ENCODE results near the gene HLX. TPM values are rescaled to one million over a fixed set of nuclear protein-coding genes. Genes with fewer than 3 reads are reported as not detected.

The HLX gene
- total RNA-seq, 1 donor from 2014 or later = 5.0 TPM

DNA sequence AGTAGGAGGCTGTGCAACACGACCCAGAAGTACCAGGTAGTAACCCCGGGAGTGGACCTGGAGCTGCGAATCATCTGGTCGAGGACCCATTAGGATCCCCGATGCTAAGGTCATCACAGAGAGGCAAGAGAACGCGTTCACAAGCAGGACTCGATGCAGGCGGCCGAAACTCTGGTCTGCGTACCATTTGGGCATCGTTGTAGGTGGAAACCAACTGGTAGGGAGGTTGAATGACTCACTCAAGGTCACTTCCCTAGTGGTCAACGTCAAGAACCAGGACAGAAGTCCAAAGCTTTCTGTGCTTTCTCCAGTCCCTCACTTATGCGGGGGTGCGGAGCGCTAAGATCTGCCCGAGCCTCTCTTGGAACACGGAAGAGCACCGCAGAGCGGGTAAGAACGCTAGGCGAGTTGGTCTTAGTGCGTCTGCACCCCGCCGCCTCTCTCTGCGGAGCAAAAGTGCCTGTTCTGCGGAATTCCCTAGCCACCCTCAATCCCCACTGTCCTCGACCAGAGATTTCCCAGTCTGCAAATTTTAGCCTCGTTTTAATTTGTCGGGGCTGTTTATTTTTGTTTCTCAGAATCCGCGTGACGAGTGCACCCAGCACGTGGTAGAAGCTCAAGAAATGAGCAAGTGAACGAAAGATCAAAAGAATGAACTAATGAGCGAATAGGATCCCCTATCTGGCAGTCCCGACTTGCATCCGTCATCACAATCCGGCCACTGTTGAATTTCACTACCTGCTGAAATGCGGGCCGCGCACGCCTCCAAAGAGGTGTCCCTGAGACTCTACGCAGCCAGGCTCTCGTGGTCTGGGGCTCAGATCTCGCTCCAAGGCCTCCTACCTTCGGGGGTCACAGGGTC lies 12.2 kb downstream of the HLX start:
- intact Hi-C loops (cut with DNase I) = loop anchor here (10.0 kb wide), 1 partner anchor 93 kb away; no protein-coding TSS in a partner anchor

DNA sequence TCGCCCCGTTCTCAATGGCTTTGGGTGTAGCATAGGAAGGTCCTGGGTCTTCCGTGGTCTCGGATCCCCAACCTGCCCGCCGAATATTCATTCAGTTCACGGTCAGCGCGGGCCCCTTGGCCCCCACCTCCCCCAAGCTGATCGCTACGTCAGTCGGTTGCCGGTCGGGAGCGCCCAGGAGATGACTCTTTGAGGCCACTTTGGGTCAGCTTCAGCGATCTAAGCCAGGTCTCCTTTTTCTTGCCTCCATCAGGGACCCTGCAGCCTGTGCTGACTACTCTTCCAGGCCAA lies 12.8 kb downstream of the HLX start:
- ATAC-seq (no peak), DNase-seq (ENCODE audit: missing footprints) (no peak)
- intact Hi-C loops (cut with DNase I) = loop anchor here (10.0 kb wide), 1 partner anchor 93 kb away; no protein-coding TSS in a partner anchor

More for the DNA sequence above, 12.2 kb downstream of the HLX start:
- DNase-seq (ENCODE audit: missing footprints) (peak; percentile 64), ATAC-seq (no peak)

DNA sequence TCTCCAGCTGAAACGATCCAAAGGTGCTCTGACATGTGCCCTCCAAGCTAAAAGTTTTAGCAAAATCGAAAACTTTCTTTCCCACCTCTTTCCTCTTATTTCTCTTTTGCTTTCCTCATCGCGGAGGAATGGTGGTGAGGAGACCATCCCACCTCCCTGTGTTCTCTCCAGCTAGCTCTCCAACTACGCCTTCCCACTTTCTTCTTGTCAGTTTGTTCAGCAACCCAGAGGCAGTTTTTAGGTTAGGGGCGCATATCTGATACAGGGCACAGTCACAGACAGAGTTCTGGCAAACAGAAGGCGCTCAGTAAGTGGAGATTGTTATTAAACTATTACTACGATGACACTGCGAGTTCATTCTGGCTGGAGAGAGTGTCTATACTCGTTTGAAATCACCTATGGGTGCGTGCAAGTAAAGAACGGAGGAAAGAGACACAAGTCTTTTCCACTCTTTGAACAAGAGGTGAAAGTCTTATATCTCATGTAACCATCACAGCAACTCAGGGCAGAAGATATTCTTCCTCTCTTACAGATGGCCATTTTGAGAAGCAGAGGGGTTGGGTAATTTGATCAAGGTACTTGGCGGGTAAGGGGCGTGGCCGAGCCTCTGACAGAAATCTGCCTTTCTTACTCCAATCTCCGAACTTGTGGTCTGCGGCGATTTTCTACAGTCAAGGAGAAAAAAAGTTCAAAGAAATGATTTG lies 13.9 kb downstream of the HLX start:
- intact Hi-C loops (cut with DNase I) = loop anchor here (10.0 kb wide), 1 partner anchor 92 kb away; no protein-coding TSS in a partner anchor
- DNase-seq (ENCODE audit: missing footprints) = no peak
- ATAC-seq = no peak

DNA sequence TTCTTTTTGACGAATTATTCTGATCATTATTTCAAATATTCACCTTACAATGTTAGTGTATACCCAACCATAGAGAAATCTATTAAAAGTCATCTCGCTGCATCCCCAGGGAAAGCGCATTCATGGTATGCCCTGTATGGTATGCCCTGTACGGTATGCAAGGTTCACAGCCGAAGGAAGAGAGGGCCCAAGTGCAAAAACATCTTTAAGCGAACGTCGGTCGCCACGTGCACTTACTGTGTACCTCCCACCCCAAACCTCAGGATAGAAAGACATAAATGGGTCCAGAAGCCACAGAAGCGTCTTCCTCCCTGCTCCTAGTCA lies 14.4 kb downstream of the HLX start:
- ATAC-seq (no peak), DNase-seq (ENCODE audit: missing footprints) (no peak)
- intact Hi-C loops (cut with DNase I) = loop anchor here (10.0 kb wide), 1 partner anchor 91 kb away; no protein-coding TSS in a partner anchor

DNA sequence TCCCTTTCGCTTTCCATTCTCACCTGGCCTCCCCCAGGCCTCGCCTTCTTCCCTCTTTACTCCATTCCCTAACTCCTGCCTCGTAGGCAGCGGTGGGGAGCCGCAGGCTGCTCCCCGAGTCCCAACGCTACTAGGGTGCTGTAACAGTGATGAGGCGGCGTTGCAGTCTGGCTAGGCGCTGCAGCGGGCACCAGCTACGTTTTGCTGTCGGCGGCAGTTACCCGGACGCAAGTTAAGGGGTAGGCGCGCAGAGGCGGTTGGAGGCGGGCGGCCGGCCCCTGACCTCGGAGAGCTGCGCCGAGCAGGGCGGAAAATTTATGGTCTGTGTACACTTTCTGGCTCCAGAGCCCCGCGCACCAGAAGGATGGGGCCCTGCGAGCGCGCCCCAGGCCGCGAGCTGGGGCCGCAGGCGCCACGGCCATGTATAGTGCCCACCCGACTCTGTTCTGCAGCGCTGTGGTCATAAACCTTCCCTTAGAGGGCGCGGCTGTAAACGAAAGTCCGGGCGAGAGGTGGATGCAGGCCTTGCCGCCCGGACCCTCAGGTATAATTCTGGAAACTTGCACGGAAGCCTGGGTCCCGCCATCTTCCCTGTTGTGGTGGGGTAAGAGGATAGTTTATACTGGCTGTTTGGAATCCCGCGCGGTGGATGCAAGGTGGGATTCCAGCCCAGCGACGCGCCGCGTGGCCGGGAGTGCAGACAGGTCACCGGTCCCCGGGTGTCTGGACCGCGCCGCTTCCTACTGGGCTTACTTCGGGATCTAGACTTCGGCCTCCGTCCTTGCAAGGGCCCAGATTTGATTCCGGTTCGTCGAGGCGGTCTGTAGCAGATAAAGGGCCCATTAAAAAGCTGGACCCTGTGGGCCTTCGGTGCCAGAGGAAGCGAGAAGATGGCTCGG lies 15.0 kb downstream of the HLX start:
- intact Hi-C loops (cut with DNase I) = loop anchor here (10.0 kb wide), 1 partner anchor 91 kb away; no protein-coding TSS in a partner anchor
- ATAC-seq (peak; percentile 50), DNase-seq (ENCODE audit: missing footprints) (peak; percentile 68)

DNA sequence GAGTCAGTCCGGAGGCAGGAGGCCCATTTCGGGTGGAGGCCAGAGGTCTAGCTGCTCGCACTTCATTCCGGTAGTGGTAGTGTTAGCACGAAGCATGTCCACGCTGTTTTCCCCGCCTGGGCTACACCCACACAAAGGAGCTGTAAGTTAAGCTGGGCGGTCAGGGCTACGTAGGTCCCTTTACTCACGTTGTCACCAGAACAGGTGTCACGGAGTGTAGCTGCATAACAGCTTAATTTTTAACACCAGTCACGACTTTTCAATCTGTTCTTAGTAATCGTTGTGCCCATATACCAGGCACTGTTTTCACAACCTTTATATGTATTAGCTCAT lies 15.6 kb downstream of the HLX start:
- intact Hi-C loops (cut with DNase I) = loop anchor here (10.0 kb wide), 1 partner anchor 90 kb away; no protein-coding TSS in a partner anchor
- DNase-seq (ENCODE audit: missing footprints) = no peak
- ATAC-seq = no peak

DNA sequence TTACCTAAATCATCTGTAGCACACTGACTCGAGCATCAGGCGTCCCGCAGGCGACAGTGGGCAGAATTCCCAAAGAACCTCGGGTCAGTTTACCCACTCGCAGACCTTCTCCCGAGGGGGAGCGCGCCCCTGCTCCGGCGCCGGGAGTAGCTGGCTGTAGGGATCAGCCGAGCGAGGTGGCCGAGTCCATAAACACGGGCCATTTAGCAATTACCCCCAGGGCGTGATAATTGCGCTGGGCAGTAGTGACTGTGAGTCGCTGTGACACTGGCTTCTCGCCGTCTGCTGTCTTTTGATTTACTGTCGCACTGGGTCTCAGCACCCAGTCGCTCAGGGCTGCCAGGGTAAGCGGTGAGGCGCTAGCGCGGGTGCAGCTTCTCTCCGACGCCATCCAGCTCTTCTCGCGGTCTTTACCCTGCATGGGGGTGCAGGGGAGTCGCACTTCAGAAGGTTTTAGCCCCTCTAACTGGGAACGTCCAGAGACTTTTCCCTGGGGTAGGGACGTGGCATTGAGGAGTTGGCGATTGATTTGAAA lies 16.2 kb downstream of the HLX start:
- intact Hi-C loops (cut with DNase I) = loop anchor here (10.0 kb wide), 1 partner anchor 89 kb away; no protein-coding TSS in a partner anchor
- no peak for ATAC-seq

DNA sequence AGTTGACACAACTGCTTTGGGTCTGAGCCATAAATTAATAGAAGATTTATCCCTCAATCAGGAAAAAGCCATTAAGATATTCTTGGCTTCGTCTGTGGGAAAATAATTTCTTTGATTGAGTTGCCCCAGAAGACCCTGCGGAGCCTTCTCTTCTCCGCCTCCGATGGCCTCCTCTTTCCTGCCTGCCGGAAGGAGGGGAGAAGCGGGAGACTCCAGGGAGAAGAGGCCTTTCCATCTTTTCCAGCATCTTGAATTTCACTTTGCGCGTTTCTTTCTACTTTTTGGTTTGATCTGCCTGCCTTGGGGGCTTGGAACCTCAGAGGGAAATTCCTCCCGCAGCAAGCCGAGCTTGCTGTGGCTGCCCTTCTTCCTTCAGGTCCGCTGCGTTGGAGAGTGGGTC lies 16.8 kb downstream of the HLX start:
- ATAC-seq (no peak), DNase-seq (ENCODE audit: missing footprints) (no peak)
- intact Hi-C loops (cut with DNase I) = loop anchor here (10.0 kb wide), 1 partner anchor 89 kb away; no protein-coding TSS in a partner anchor

More for the DNA sequence above, 16.2 kb downstream of the HLX start:
- no peak for DNase-seq (ENCODE audit: missing footprints)

DNA sequence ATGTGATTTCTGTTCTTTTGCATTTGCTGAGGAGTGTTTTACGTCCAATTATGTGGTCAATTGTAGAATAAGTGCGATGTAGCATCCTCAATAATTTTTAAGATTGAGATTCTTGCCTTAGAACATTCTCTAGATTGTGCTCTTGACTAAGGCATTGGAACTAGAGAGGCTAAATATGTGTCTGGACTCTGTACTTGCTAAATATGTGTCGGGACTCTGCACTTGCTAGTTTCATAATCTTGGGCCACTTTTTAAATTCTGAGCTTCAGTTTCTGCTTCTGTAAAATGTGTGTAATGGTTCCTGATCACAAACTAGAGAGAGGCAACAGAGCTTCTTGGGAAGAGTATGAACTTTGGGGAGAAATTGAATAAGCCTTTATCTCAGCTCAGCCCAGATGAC lies 21.6 kb downstream of the HLX start:
- DNase-seq (ENCODE audit: missing footprints) (no peak), ATAC-seq (no peak)
- intact Hi-C loops (cut with DNase I) = loop anchor here (10.0 kb wide), 1 partner anchor 534 kb away; no protein-coding TSS in a partner anchor

DNA sequence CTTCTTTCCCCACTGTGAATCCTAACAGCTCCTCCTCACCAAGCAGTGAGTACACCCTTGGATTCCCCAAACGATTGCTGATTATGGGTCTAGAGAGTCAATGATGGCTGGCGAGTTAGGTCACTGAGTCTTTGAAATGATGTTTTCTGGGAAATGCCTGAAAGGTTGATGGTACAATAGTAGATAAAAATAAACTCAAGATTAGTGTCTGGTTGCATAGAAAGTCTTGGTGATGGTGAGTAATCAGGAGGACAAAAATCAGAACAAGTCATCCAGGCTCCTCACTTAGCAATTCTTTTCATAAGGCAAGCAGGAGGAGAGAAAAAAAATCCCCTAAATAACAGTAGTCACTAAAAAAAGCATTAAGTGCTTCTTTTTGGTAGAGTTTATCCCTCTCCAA lies 22.6 kb downstream of the HLX start:
- intact Hi-C loops (cut with DNase I) = loop anchor here (10.0 kb wide), 1 partner anchor 533 kb away; no protein-coding TSS in a partner anchor
- ATAC-seq (no peak), DNase-seq (ENCODE audit: missing footprints) (no peak)

DNA sequence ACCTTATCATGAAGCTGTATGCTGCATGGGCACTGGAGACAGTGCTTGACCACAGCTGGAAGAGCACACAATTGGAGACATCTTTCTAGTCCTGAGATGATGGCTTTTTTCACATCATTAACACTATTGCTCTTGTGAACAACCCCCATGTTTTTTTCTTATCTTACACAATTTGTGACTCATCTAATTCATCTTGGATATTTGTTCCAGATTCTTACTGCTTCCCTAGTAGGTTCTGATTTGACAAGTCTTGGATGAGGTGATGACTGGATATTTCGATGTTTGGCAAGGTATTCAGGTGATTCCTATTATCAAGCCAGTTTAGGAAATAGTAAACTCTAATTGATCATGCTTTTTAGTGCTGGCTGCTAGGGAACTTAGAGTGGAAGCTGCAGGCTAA lies 23.7 kb downstream of the HLX start:
- DNase-seq (ENCODE audit: missing footprints) (no peak), ATAC-seq (no peak)
- intact Hi-C loops (cut with DNase I) = loop anchor here (10.0 kb wide), 1 partner anchor 532 kb away; no protein-coding TSS in a partner anchor

DNA sequence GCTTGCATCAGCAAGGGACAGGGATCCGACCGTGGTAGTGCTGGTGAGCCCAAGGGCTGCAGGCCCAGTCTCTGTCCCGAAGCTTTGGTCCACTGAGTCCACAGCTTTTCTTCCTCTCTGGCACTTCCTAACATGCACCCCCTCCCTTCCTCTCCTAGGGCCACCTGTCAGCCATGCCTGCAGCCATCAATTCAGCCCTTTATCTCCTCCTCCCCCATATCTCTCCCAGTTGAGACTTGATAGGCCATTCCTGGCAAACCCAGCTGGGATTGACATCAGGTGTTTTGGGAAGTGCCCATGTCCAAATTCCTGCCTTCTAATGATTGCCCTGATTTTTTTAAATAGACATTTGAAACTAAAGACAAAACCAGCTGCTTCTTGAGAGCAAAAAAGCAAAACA lies 25.6 kb downstream of the HLX start:
- ATAC-seq (no peak), DNase-seq (ENCODE audit: missing footprints) (no peak)
- intact Hi-C loops (cut with DNase I) = loop anchor here (10.0 kb wide), 1 partner anchor 530 kb away; no protein-coding TSS in a partner anchor

DNA sequence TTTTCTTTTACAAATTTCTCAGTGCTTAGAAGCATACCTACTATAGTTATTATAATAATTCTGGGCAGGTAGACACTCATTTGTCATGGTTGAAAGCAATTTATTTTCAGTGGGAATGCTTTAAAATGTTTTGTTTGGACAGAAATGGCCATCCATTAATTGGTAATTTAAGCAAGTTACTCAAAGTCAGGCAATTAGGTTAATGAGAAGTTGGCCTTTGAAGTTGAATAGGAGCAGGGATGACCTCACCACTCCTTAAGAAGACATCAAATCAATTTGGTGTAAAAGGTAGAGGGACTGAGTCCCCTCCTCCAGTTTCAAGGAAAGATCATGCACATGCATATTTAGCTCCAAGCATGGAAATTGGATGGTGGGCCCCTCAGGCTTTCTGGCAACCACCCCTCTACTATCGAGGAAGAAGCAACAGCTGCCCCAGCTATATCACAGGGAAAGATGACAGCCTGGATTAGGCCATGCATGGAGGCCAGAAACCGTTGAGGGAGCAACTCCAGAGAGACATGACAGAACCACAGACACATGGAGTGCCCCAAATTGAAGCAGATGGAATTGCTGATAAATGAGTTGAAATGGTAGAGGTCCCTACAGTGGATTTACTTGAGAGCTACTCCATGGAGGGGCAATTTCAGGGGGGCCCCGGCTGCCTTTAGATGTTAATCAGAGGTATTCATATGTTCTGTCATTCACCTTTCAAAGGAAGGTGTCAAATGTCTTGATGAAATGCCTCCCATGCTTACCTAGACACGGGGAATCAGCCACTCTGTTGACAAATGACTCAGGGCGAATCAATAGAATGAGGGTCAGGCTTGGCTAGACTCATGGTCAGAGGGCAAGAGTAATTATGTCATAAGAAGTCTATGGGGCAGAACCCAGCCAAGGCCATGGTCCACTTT lies 26.7 kb downstream of the HLX start:
- intact Hi-C loops (cut with DNase I) = loop anchor here (10.0 kb wide), 1 partner anchor 529 kb away; no protein-coding TSS in a partner anchor
- ATAC-seq = no peak

DNA sequence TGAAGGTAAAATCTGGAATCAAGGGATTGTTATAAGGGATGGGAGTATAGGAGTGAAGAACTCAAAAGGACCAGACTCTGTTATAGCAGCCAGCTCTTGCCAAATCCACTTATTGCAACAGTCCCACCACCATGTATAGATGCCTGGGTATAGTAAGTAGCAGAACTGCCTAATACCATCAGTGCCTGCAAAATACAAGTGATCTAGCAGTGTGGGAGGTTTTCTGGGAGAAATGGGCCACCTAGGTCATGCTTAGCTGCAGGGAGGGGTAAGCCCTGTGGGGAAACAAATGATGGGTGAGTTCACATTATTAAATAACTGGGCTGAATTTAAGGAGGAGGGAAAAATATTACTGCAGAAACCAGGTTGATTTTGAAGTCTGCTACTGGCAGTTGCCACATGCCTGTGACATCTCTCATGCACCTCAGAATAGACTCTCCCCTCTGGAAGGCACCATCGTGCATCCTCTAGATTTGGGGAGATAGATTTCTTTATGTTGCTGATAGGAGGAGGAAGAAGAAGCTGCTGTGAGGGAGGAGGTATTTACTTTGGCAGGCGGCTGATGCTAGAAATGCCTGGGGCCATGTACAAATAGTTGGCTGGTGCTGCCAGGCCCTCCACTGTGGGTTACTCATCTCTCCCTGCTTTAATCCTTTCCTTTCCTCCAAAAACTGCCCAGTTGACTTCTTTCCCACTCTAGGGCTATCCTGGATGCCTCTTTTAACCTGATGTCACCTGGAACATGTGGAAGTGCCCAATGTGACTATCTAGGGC lies 27.5 kb downstream of the HLX start:
- intact Hi-C loops (cut with DNase I) = loop anchor here (10.0 kb wide), 1 partner anchor 528 kb away; no protein-coding TSS in a partner anchor
- ATAC-seq (no peak), DNase-seq (ENCODE audit: missing footprints) (no peak)

More for the DNA sequence above, 26.7 kb downstream of the HLX start:
- no peak for DNase-seq (ENCODE audit: missing footprints)

DNA sequence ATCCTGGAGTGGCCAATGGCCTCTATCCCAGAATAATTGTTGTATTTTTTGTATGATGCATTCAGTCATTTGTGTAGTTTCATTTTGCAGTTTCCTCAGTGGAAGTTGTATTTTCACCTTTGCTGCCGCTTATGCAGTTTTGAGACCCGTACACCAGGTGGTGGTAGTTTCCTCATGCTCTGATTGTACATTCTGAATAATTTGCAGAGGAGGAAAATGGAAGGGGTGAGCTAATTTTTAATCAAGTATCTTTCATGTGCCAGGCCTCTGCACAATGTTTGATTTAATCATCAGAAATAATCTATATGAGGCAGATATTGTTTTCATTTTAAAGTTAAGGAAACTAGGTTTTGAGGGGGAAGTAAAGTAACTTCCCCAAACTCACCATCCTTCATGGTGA lies 29.5 kb downstream of the HLX start:
- ATAC-seq (no peak), DNase-seq (ENCODE audit: missing footprints) (no peak)
- intact Hi-C loops (cut with DNase I) = loop anchor here (1.0 to 10.0 kb wide), 3 partner anchors 266 to 526 kb away; no protein-coding TSS in a partner anchor

DNA sequence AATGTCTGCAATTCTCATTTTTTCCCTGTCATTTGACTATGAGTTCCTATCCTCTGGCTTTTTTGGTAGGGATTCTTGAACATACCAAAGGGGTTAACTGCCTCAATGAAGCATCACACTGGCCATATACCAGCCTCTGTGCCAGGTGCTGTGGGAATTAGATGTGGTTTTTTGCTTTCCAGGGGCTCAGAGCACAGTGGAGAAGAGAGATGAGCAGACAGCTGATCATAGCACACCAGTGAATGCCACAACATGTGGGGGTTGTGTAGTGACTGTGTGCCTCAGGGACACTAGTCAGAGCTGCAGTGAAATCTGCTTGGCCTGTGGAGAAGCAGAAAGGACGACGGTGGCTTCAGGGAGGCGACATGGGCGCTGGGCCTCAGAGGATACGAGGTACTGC lies 30.8 kb downstream of the HLX start:
- ATAC-seq (no peak), DNase-seq (ENCODE audit: missing footprints) (no peak)
- intact Hi-C loops (cut with DNase I) = no loop called here
